Measurements from ENCODE around the gene TMEM17. TPM values are rescaled to one million over a fixed set of nuclear protein-coding genes. Genes with fewer than 3 reads are reported as not detected.

The TMEM17 gene
- total RNA-seq, 1 donor from 2014 or later, result not detected

DNA sequence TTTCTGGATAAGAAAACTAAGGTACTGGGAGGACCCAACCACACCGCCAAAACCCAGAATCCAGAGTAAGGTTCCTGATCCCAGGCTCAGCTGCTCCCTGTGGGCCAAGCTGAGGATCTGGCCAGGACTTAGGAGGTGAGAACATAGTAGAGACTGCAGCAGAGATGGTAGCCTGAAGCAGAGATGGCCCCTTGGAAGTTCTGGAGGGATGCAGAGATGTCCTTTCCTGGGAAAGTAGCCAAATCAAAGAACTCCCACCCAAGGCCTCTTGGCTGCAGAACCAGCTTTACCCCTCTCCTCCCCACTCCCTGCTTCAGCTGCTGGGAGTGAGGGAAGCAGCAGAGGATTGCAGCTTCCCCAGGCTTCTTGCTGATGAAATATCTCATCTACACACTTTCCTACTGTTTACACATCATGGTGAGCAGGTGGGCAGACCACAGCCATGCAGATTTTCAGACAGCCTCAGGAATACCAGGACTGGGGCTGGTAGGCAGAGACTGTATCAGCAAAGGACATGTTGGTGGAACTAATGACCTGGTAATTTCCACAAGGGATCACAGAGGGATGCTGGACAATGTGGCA, 32.7 kb downstream of the TMEM17 start:
- intact Hi-C loops (cut with micrococcal nuclease), result no loop called here

DNA sequence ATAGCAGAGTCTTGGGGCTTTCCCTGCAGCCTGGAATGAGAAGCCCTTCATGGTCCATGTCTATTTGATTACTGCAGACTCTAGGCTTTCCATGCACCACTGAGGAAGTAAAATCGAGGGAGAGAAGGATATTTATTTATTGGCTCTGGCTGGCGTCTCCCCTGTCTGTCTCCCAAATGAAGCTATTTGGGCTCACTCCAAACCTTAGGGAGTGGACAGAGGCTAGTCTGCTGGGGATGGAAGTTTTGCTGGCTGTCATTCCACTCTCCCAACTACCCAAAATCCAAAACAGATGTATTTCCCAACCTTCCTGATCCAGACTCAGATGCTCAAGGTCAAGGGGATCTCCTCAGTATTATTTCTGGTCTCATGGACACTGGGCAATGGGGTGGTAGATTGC, 33.7 kb downstream of the TMEM17 start:
- intact Hi-C loops (cut with micrococcal nuclease), result no loop called here

- intact Hi-C loops (cut with micrococcal nuclease), result no loop called here
These were observed 34.2 kb downstream of the TMEM17 start for GRCh38 chr2:62471816-62472215.

DNA sequence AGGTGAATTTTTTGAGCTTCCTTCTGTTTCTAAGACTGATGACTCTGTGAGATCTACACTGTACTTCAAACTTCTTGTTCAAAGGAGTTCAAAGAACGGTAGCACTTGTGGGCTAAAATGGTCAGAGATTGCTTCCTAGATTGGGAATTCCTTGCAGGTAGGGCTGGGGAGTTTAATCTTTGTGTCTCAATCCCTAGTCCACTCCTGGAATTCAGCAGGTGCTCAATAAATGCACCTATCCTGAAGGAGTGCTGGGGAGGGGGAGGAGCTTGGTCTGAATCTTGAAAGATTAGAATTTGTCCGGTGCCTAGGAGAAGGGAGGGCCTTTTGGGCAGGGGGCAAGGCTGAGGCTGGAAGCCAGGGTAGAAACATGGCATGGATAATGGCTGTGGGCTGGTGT, 34.6 kb downstream of the TMEM17 start:
- intact Hi-C loops (cut with micrococcal nuclease), result no loop called here

DNA sequence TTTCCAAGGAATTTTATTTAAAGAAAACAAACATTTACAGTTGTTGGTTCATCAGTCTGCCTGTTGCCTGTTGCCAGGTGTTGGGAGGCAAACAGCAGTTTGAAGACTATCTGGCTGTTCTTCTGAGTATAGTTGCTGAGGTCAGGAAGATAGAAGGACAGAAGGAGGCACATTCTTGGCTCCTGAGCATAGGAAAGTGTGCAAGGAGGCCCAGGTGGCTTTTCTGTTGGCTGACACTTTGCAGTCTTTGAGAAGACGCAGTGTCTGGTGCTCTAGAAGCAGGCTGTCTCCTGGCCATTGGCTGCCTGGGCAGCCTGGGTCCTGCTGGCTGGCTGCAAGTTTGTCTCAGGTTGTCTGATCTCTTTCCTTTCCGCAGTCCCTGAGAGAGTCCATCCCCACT, 36.4 kb downstream of the TMEM17 start:
- intact Hi-C loops (cut with micrococcal nuclease), result no loop called here

DNA sequence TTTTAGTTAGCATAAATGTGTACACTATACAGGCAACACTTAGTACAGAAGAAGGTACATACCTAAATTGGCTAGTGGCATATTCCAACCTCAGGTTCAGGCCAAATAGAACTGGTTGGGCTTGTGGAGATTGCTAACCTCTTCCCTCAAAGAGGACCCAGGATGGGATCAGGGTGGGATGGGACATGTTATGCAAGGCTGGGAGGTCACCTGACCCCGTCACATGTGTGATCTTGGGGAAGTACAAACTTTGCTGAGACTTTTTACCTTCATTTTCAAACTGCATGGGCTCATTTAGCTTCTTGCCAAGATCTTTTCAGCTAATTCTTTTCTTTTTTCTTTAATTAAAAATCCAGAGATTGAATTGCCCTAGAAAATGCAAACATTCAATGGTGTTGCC, 36.9 kb downstream of the TMEM17 start:
- intact Hi-C loops (cut with micrococcal nuclease), result no loop called here

- intact Hi-C loops (cut with micrococcal nuclease), result no loop called here
These were observed 38.3 kb downstream of the TMEM17 start for GRCh38 chr2:62467475-62468321.

DNA sequence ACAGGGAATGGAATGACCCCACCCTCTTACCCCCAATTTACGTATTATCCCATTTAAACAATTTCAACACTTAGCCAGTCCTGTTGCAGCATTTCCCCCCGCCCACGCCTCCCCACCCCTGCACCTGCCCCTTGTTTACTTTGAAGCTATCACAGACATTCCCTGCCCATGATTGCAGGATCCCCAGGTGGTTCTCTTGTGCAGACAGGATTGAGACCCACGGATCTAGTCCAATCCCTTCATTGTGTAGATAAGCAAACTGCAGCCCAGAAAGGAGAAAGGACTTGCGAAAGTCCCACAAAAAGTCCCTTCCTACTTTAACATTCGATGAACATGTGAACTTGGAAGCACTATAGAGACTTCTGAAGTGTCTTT, 38.9 kb downstream of the TMEM17 start:
- intact Hi-C loops (cut with micrococcal nuclease), result no loop called here

GRCh38 chr2:62466503-62466854, 39.5 kb downstream of the TMEM17 start:
- intact Hi-C loops (cut with micrococcal nuclease), result no loop called here

- intact Hi-C loops (cut with micrococcal nuclease), result no loop called here
These were observed 40.1 kb downstream of the TMEM17 start for GRCh38 chr2:62465741-62466502.

GRCh38 chr2:62465039-62465740, 40.8 kb downstream of the TMEM17 start:
- intact Hi-C loops (cut with micrococcal nuclease), result no loop called here

DNA sequence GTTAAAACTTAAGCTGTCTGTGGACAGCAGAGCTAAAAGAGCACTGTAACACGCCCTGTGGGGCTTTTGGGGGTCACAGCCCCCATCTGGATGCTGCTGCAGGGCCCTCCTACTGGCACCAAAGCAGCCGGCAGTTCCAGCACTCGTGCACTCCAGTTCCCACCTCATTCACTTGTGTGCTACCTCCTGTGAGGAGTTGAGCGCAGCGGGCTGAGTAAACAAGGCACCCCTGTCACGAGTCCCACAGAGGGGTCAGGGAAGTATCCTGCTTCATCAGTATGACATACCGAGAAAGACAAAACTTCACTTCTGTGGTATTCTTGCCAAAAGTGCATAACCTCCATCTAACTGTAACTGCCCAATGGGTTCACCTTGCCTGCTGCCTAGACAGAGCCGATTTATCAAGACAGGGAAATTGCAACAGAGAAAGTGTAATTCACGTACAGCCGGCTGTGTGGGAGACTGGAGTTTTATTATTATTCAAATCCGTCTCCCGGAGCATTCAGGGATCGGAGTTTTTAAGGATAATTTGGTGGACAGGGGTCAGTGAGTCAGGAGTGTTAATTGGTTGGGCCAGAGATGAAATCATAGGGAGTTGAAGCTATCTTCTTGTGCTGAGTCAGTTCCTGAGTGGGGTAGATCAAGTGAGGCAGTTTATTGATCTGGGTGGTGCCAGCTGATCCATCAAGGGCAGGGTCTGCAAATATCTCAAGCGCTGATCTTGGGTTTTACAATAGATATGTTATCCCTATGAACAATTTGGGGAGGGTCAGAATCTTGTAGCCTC, 41.6 kb downstream of the TMEM17 start:
- intact Hi-C loops (cut with micrococcal nuclease), result no loop called here

DNA sequence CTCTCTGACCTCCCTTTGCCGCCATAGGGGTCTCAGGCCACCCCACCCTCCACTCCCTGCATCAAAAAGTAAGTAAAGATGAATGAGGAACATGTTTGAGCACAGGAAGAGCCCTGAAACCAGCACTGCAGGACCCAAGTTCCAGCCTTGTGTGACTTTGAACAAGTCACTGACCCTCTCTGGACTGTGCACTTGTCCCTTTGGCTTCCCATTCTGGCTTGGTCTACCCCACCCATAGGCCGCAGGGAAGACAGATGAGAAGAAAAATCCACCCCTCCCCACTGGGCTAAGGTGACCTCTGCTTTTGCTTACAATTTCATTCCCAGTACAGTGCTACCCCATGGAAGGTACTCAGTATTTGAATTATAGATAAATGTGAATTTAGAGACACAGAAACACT, 43.8 kb downstream of the TMEM17 start:
- intact Hi-C loops (cut with micrococcal nuclease), result no loop called here

DNA sequence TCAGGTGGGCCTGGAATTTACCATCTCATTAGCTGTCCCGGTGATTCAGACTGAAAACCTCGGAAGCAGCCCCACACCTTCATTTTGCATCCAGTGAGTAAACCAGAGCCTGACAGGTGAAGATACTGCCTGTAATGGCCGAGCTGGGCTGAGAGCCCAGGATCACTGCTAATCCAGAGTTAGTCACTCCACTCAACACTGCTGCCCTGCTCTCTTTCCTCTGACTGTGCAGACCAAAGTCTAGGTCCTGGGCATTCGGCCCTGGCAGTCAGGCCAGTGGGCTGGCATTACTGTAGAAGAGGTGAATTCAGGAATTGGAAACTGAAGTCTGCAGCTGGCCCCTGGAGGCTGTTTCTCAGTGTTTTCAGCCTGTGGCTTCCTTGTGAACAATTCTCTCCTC, 44.3 kb downstream of the TMEM17 start:
- intact Hi-C loops (cut with micrococcal nuclease), result no loop called here

DNA sequence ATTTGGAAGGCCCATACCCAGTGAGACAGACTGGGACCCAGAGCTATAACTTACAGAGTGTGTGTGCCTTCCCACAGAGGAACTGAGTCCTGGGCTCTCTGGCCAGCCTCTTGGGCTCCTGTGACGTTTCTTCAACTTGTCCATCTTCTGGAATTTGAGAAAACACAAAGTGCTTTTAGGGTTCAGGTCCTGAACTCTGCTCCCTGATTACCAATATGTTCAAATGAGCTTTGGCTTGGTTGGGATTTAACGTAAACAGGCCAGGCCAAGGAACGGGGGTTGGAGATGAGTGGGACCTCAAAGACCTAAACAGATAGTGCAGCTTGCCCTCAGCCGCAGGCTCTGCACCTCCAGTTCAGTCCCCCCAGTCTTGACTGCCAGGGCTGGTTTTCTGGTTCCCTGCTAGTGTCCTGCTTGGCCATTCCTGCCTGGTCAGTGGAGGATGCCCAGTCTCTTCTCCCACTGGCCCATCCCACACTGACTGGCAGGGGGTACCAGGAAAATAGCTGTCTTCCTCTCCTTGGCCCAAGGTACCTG, 44.9 kb downstream of the TMEM17 start:
- intact Hi-C loops (cut with micrococcal nuclease), result no loop called here

DNA sequence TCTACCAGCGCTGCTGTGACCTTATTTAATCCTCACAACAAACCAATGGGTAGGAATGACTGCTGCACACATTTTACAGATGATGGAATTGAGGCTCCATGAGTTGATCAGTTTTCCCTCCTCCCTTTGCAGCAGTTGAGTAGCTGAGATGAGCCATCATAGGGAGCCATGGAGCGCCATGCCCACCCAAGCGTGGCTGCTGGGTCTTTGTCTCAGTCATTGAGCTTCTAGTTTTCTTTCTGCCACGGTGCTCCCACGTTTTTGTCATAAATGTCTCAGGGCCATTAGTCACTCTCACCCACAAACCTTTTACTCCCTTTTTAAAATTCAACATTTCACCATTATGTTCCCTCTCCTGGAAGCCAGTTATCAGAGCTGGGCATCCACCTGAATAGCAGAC, 45.8 kb downstream of the TMEM17 start:
- intact Hi-C loops (cut with micrococcal nuclease), result no loop called here

GRCh38 chr2:62459672-62460071, 46.3 kb downstream of the TMEM17 start:
- intact Hi-C loops (cut with micrococcal nuclease), result loop anchor here (5.0 to 10.0 kb wide), 2 partner anchors 725 to 1083 kb away; no protein-coding TSS in a partner anchor

GRCh38 chr2:62459106-62459505, 46.9 kb downstream of the TMEM17 start:
- intact Hi-C loops (cut with micrococcal nuclease), result loop anchor here (5.0 to 10.0 kb wide), 2 partner anchors 726 to 1083 kb away; no protein-coding TSS in a partner anchor

DNA sequence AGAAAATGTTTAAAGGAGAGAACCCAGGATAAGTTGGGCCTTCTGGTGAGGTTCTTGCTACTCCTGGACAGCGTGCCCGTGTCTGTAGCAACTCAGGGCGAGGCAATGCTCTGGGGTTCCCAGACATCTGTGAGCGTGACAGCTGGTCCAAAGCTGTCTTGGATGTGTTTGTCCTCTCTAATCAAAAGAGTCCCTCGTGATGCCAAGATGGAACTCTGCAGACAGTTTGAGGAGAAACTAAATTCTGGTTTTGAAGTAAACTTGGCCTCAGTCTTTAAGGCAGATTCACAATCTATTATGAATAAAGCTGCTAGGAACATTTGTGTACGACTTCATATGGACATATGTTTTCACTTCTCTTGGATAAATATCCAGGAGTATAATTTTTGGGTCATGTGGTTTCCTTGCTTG, 47.3 kb downstream of the TMEM17 start:
- intact Hi-C loops (cut with micrococcal nuclease), result loop anchor here (5.0 to 10.0 kb wide), 2 partner anchors 726 to 1084 kb away; no protein-coding TSS in a partner anchor

DNA sequence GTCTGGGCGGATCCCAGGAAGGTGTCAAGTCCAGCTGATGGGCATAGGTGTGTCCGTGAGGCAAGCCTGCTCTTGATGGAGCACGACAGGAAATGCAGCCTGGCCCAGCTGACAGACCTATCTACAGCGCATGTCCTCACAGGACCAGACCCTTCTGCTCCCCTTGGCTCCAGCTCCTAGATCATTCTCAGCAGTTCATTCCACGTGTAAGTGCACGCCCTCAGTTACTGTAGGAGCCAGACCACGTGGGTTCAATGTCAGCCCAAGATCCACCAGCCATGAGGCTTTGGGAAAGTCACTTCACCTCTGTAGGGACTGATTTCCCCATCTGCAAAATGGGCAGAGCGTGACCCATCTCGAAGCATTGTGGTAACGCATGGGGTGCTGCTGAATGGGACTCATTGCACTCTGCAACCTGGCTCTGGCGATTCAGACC, 47.8 kb downstream of the TMEM17 start:
- intact Hi-C loops (cut with micrococcal nuclease), result loop anchor here (5.0 to 10.0 kb wide), 2 partner anchors 727 to 1084 kb away; no protein-coding TSS in a partner anchor

Measured in T-helper 1 cell treated with Interleukin-12 subunit alpha and Interleukin-12 subunit beta and Interleukin-4 antibody, amounts not matched to agents 30 ng/mL and 1 ng/mL, for 36 hours (primary cell).